ENCODE data around the gene MRPS7. TPM values are rescaled to one million over a fixed set of nuclear protein-coding genes. Genes with fewer than 3 reads are reported as not detected.

The MRPS7 gene
- total RNA-seq, 1 experiment from 2014 or later, result 103 TPM

GRCh38 chr17:75245011-75245410, 16.7 kb upstream of the MRPS7 start:
- H3K4me1 ChIP-seq (ENCODE audit: insufficient read depth, low read length, poor library complexity, severe bottlenecking), result peaks cover 8% of the 10 kb centered on the region
- intact Hi-C loops (cut with micrococcal nuclease; ENCODE audit: unreplicated experiment), result no loop called here
- H3K9me3 ChIP-seq (ENCODE audit: low read depth, low read length, poor library complexity, severe bottlenecking), result no peaks in the 10 kb centered on the region
- no peak overlapping the region for H3K4me3 ChIP-seq (ENCODE audit: low read depth, low read length, poor library complexity, severe bottlenecking)
- ChIA-PET POLR2A (ENCODE audit: low non-redundant PET) (no interaction called here), CTCF (no interaction called here)
- no TSS peak for BruUV-seq (replicated peaks)
- no peaks in the 10 kb centered on the region for H3K27me3 ChIP-seq (replicated peaks; ENCODE audit: insufficient read depth, low read depth, low read length, poor library complexity)
- peaks cover 57% of the 10 kb centered on the region for H3K36me3 ChIP-seq (ENCODE audit: insufficient read depth, low read length, poor library complexity, severe bottlenecking)
- H3K27ac ChIP-seq (ENCODE audit: low read depth, low read length, poor library complexity, severe bottlenecking), result no peak overlapping the region
- DNase-seq (ENCODE audit: low spot score), result no peak
- TF ChIP-seq CTCF (conservative IDR thresholded peaks at IDR 0.05; ENCODE audit: low read depth, low read length) (no peak), EZH2 (IDR thresholded peaks at IDR 0.05; ENCODE audit: borderline replicate concordance, low read depth, low read length, poor library complexity, severe bottlenecking) (no peak)

GRCh38 chr17:75246404-75246803, 15.3 kb upstream of the MRPS7 start:
- POLR2A ChIA-PET (ENCODE audit: low non-redundant PET), result no interaction called here
- CTCF ChIA-PET, result interaction anchor here (0.5 kb wide), 1 partner anchor 17 kb away, joined by 7 read pairs; no protein-coding TSS in a partner anchor
- no TSS peak for BruUV-seq (replicated peaks)

GRCh38 chr17:75249564-75249963, 12.1 kb upstream of the MRPS7 start:
- DNase-seq (ENCODE audit: low spot score), result no peak
- ChIA-PET CTCF (interaction anchor here (0.6 to 1.3 kb wide), 2 partner anchors 9 to 290 kb away, joined by 4 to 6 read pairs; no protein-coding TSS in a partner anchor), POLR2A (ENCODE audit: low non-redundant PET) (no interaction called here)
- Histone ChIP-seq H3K36me3 (ENCODE audit: insufficient read depth, low read length, poor library complexity, severe bottlenecking) (peaks cover 14% of the 10 kb centered on the region), H3K4me3 (ENCODE audit: low read depth, low read length, poor library complexity, severe bottlenecking) (no peak overlapping the region), H3K27ac (ENCODE audit: low read depth, low read length, poor library complexity, severe bottlenecking) (peak overlapping the region; percentile 14), H3K27me3 (replicated peaks; ENCODE audit: insufficient read depth, low read depth, low read length, poor library complexity) (no peaks in the 10 kb centered on the region), H3K4me1 (ENCODE audit: insufficient read depth, low read length, poor library complexity, severe bottlenecking) (peaks cover 4% of the 10 kb centered on the region), H3K9me3 (ENCODE audit: low read depth, low read length, poor library complexity, severe bottlenecking) (no peaks in the 10 kb centered on the region)
- BruUV-seq (replicated peaks), result no TSS peak
- intact Hi-C loops (cut with micrococcal nuclease; ENCODE audit: unreplicated experiment), result no loop called here
- no peak for TF ChIP-seq EZH2 (IDR thresholded peaks at IDR 0.05; ENCODE audit: borderline replicate concordance, low read depth, low read length, poor library complexity, severe bottlenecking)
- TF ChIP-seq CTCF (conservative IDR thresholded peaks at IDR 0.05; ENCODE audit: low read depth, low read length), result no peak

More at GRCh38 chr17:75246404-75246803, 15.3 kb upstream of the MRPS7 start:
- Histone ChIP-seq H3K4me1 (ENCODE audit: insufficient read depth, low read length, poor library complexity, severe bottlenecking) (peaks cover 4% of the 10 kb centered on the region), H3K9me3 (ENCODE audit: low read depth, low read length, poor library complexity, severe bottlenecking) (no peaks in the 10 kb centered on the region), H3K27me3 (replicated peaks; ENCODE audit: insufficient read depth, low read depth, low read length, poor library complexity) (no peaks in the 10 kb centered on the region), H3K27ac (ENCODE audit: low read depth, low read length, poor library complexity, severe bottlenecking) (no peak overlapping the region), H3K36me3 (ENCODE audit: insufficient read depth, low read length, poor library complexity, severe bottlenecking) (peaks cover 45% of the 10 kb centered on the region), H3K4me3 (ENCODE audit: low read depth, low read length, poor library complexity, severe bottlenecking) (no peak overlapping the region)
- TF ChIP-seq CTCF (conservative IDR thresholded peaks at IDR 0.05; ENCODE audit: low read depth, low read length) (no peak), EZH2 (IDR thresholded peaks at IDR 0.05; ENCODE audit: borderline replicate concordance, low read depth, low read length, poor library complexity, severe bottlenecking) (no peak)
- intact Hi-C loops (cut with micrococcal nuclease; ENCODE audit: unreplicated experiment), result no loop called here
- DNase-seq (ENCODE audit: low spot score), result no peak

Data from A673 (cell line).